HG03342 (cell line): ENCODE results near the gene SPOP.

Experiments used
- ATAC-seq: cut with Tn5 transposase; IDR thresholded peaks from one replicate; pipeline ENCODE4 v1.9.1; 2021; ENCODE audit warnings: mild to moderate bottlenecking, moderate library complexity; ENCODE audit not compliant: unreplicated experiment

SPOP gene

GRCh38 chr17:49618028-49618611, 59.8 kb downstream of the SPOP start:
- ATAC-seq, result no peak

GRCh38 chr17:49616601-49617131, 61.2 kb downstream of the SPOP start:
- ATAC-seq, result no peak

- no peak for ATAC-seq
Observed at GRCh38 chr17:49616086-49616485, 61.8 kb downstream of the SPOP start.

GRCh38 chr17:49613182-49613800, 64.6 kb downstream of the SPOP start:
- ATAC-seq, result no peak

- ATAC-seq, result no peak
Observed at GRCh38 chr17:49612726-49613125, 65.2 kb downstream of the SPOP start.

GRCh38 chr17:49610883-49611584, 66.9 kb downstream of the SPOP start:
- no peak for ATAC-seq

GRCh38 chr17:49604314-49604869, 73.5 kb downstream of the SPOP start:
- no peak for ATAC-seq

- no peak for ATAC-seq
Observed at GRCh38 chr17:49603720-49604119, 74.2 kb downstream of the SPOP start.

GRCh38 chr17:49603238-49603637, 74.7 kb downstream of the SPOP start:
- ATAC-seq, result no peak

GRCh38 chr17:49602783-49603182, 75.1 kb downstream of the SPOP start:
- ATAC-seq, result no peak

- no peak for ATAC-seq
Observed at GRCh38 chr17:49600949-49601348, 76.9 kb downstream of the SPOP start.

- no peak for ATAC-seq
Observed at GRCh38 chr17:49598918-49599317, 79.0 kb downstream of the SPOP start.

GRCh38 chr17:49597928-49598655, 79.8 kb downstream of the SPOP start:
- ATAC-seq, result no peak

GRCh38 chr17:49597436-49597835, 80.5 kb downstream of the SPOP start:
- ATAC-seq, result no peak

GRCh38 chr17:49596613-49597244, 81.2 kb downstream of the SPOP start:
- no peak for ATAC-seq

GRCh38 chr17:49595980-49596379, 81.9 kb downstream of the SPOP start:
- ATAC-seq, result no peak

GRCh38 chr17:49595328-49595727, 82.6 kb downstream of the SPOP start:
- ATAC-seq, result no peak

GRCh38 chr17:49592263-49592662, 85.6 kb downstream of the SPOP start:
- ATAC-seq, result no peak

GRCh38 chr17:49590874-49591273, 87.0 kb downstream of the SPOP start:
- ATAC-seq, result no peak

- ATAC-seq, result no peak
Observed at GRCh38 chr17:49589577-49589927, 88.3 kb downstream of the SPOP start.
